GM18499 (cell line): ENCODE data around the gene TPT1.
"Not testable (repeated sequence)": the region's sequence is repeated elsewhere in the genome, so short reads cannot be mapped to it uniquely, and the experiment has no call there.

Experiments used
- ATAC-seq: cut with Tn5 transposase; IDR thresholded peaks from one replicate; pipeline ENCODE4 v1.9.1; 2021; ENCODE audit warnings: moderate number of reproducible peaks; ENCODE audit not compliant: insufficient read depth, unreplicated experiment

The TPT1 gene

GRCh38 chr13:45306966-45307365 lies 34.0 kb downstream of the TPT1 start:
- ATAC-seq = no peak

DNA sequence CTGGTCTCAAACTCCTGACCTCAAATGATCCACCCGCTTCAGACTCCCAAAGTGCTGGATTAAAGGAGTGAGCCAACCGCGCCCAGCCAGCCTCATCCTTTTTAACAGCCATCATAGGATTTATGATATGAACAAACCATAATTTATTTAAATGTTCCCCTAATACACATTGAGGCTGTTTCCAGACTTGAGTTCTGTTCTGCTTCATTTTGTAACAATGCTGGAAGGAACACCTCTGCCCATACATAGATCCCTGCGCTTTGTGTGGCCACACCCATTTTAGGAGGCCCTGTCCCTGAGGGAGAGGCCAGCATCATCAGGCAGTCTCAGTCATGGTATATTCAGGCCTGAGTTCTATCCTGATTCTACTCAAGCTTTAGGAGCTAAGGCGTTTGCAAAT lies 35.9 kb downstream of the TPT1 start:
- no peak for ATAC-seq

GRCh38 chr13:45303866-45304265 lies 37.1 kb downstream of the TPT1 start:
- no peak for ATAC-seq

DNA sequence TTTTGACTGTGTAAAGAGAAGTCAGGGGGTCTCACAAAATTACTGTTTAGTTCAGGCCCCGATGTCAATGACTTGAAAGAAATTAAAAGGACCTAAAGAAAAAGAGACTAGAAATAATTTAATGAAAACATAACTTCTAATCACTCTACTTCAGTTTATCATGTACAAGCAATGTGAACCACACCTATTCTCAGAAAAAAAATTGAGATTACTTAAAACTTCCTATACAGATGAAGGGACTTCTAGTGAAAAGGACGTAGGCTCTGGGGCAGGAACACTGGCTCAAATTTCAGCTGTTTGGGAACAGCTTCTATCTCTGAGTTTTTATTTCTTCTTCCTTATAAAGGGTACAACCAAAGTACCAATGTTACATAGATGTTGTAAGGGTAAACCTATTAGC lies 38.0 kb downstream of the TPT1 start:
- ATAC-seq = no peak

- ATAC-seq = no peak
Measured at GRCh38 chr13:45302507-45302906, 38.5 kb downstream of the TPT1 start.

GRCh38 chr13:45301263-45301662 lies 39.7 kb downstream of the TPT1 start:
- no peak for ATAC-seq

DNA sequence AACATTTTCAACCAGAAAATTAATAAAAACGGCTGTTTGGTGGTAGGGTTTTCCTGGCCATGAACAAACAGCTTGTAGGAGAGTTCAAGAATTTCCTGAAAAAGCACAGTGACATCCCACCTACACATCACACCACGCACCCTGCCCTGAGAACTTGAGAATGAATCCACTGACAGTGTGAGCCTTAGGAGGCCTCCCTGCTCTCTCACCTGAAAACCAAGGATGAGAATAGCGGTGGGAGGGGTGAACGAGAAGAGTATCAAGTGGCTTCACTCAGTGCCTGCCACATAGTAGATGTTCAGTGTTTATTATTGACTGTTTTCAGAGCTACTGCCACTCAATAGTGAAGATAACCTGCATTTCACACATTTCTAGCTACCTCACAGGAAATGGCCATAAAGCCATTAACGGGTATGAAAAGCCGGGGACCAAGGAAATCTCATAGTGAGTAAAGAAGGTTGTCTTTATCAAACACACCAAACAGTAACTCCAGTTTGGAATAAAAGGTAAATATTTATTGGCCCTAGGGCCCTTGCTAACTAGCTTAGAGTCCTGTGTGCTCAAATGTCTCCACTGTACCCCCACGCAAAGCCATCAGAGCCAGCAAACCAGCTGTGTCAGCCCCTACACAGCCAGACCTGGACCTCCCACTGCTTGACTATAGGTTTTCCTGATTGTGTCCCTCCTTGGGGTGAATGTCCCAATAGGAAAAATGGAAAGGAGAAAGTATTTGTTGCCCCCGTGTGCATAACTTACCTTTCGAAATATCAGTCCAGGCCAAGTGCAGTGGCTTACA lies 40.6 kb downstream of the TPT1 start:
- ATAC-seq = no peak

- no peak for ATAC-seq
Measured at GRCh38 chr13:45299194-45299593, 41.8 kb downstream of the TPT1 start.

DNA sequence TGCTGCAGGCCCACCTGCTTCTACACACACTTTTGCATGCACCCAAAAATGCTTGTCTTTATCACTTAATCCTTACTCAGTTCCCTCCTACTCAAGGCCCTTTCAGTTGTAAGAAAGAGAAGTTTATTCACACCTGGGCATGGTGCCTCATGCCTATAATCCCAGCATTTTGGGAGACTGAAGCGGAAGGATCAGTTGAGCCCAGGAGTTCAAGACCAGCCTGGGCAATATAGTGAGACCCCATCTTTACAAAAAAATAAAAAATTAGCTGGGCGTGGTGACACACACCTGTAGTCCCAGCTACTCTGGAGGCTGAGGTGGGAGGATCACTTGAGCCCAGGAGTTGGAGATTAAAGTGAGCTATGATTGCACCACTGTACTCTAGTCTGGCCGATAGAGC lies 42.4 kb downstream of the TPT1 start:
- ATAC-seq = not testable (repeated sequence)

DNA sequence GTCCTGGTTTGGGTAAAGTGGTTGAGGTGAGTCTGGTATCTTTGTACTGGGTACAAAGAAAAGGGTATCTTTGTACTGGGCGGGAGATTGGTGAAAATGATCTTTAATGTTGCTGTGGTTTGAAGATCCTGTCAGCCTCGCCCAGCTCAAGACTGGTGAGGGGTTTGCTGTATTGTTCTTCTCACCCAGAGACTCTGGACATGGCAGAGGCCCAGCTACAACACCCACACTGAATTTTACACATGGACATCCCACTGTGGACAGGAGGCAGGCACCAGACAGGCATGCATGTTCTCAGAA lies 42.8 kb downstream of the TPT1 start:
- ATAC-seq = no peak

- no peak for ATAC-seq
Measured at GRCh38 chr13:45297456-45298205, 43.4 kb downstream of the TPT1 start.

GRCh38 chr13:45296259-45296658 lies 44.7 kb downstream of the TPT1 start:
- no peak for ATAC-seq

DNA sequence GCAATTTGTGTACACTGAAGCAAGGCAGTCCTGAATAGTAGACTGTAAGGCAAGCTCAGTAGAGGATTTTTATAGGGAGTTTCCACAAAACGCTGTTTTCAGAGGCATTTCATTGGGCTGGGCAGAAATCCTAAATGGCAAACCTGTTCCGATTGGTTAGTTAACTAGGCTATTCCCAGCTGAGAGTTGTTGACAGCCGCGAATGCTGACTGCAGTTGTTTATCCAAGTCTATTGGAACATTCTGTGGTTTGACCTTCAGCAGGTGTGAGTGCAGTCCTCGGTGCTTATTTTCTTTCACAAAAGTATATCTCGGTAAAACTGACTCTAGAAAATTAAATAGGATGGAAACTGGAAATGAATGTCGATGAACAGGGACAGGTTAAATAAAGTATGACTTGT lies 45.4 kb downstream of the TPT1 start:
- ATAC-seq = no peak

DNA sequence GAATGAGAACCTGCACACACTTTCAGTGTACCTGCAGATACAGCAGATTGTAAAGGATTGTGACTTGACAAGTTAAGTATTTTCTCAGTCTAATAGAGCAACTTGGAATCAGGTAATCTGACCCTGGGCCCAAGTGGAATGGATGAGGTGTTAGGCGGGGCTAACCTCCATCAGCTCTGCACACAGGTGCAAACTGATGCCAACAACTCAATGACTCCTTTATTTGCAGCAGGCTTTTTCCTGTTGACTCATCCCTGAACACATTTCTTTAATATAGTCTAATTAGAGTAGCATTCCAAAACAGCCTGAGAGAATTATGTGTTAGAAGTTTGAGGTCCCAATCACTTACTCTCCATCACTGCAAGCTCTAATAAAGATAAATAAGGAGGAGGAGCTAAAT lies 48.8 kb downstream of the TPT1 start:
- ATAC-seq = no peak

DNA sequence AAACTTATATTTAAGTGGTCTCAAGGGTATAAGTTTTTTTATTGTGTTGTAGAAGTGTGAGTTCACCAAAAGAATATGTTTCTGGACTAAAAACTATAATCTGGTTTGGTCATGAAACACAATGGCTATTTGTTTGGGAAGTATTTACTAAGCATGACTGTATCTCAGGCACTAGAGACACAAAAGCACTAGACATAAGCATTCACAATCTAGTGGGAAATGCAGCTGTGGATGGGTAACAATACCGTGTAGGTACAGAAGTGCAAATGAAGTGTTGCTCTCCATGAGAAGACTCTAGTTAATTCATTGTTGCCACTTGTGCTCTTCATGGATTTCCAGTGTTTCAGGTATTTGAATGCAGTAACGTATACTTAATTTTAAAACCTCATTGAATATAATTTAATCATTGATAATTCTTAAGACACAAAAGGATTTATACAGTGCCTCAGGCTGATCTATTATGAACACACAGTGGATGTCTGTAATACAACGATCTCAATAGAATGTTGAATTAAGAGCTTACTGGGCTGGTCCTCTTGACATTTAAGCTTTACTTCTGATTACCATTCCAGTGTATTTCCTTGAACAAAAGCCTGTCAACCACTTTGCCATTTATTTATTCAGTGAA lies 50.9 kb downstream of the TPT1 start:
- no peak for ATAC-seq
